NCI-H510A (cell line): ENCODE data around the gene VOPP1.

ENCODE experiments used
- DNase-seq: peaks from one replicate; lab custom pipeline; 2025; lab: John Stamatoyannopoulos, UW

VOPP1 gene

DNA sequence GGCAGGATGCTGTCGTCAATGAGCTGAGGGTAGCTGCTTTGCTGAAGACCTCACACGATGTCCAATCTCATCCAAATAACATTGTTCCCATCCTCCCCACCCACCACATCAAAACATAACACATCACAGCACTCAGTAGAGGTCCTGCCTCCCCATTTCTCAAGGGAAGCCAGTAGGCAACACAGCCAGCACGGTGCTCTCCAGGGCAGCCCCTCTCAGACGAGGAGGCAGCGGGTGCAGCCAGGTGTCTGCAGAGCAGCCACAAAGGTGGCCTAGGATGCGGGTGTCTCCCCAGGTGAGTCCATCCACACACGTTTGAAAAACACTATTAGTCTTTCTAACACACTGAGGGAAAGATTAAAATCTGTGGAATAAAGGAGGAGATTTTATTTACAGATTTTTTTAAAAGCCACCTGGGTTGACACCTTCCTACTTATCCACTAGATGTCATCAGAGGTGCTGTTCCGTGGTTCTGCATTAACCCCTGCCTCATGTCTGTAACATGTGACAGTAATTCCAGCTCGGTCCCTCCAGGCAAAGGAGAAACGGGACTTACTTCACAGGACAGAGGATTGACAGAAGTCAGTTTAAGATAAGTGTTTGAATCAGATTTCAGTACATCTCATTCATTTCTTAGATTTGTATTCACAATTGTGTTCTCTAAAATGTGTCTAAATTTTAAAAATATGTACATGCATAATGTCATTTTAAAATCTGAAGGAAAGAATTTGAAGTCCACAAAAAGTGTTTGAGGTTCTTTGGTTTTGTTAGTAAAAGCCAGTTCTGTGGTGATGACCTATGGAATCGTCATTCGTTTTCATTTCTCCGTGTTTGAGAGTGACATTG lies 139.1 kb downstream of the VOPP1 start:
- no peak for DNase-seq

DNA sequence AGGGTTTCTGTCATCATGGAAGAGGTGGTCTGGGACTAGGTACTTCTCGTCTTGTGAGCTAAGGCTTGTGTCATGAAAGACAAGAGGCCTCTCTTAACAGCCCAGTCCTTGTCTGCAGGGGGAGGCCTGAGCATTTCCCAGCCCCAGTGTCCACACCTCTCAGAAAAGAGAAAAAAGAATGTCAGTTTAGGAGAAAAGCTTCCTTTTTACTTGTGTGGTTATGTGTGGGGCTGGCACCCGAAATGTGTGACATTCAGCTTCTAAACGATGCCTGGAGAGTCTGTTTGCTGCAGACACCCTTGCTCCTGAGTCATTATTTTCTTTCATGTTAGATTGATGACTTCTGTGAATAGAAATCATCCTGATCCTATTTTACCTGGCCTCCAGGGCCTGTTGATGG lies 139.8 kb downstream of the VOPP1 start:
- DNase-seq = no peak

DNA sequence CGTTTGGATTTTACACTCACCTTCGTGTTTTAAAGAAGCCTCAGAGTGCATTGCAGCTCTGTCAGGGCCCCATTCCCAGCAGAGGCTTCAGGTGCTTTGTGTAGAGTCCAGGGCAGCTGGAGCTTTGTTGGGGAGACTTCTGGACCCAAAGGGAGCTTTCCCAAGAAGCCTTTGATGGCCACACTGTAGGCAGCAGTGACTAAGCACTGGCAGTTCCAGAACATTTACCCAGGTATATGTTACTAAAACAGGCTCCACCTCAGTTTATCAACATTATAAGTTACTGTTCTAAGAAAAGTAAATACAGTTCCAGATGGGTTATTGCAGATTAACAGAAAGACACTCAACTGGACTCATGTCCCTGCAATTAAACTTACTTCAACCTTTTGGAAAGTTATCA lies 140.4 kb downstream of the VOPP1 start:
- DNase-seq = no peak

DNA sequence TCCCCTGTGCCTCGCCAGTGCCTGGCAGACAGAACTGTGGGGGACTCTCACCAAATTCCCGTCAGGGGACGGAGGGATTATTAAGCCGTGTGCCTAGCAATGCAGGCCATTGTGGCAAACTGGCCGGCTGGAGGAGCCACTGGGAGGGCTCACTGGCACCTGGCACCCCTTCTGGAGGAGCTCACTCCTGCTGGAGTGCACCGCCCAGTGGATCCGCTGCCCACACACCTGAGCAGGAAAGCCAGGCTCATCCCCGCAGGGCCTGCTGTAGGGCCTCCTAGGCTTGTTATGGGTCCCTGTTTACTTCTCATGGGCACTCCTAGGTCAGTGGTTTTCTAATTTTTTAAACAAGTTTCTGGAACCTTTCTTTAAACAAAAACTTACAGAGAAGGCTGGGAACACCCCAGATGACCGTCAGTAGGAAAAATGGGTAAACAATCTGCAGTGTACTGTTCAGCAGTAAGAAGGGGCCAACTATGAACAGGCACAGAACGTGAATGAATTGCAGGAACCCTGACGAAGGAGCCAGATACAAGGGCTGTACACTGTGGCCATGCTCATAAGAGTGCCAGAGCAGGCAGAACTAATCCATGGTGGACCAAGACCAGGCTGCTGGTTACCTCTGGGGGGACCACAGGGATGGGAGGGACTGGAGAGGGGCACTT lies 142.3 kb downstream of the VOPP1 start:
- no peak for DNase-seq

DNA sequence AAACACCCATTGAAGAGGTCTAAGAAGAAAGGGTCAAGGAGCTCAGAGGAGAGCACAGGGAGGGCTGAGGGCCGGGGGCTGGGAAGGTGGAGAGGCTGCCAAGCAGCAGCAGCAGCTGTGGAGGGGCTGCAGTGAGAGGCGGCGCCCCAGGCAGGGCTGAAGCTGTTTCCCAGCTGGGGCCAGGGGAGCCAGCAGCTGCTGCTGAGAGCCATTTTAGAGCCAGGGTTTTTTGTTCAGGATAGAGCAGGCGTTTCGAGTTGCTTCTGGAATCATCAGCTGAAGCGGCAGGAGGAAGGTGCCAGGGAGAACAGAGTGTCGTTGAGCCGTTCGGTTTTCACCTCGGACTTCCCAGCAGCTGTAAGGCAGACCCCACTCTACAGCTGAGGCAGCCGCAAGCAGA lies 144.5 kb downstream of the VOPP1 start:
- DNase-seq = no peak

DNA sequence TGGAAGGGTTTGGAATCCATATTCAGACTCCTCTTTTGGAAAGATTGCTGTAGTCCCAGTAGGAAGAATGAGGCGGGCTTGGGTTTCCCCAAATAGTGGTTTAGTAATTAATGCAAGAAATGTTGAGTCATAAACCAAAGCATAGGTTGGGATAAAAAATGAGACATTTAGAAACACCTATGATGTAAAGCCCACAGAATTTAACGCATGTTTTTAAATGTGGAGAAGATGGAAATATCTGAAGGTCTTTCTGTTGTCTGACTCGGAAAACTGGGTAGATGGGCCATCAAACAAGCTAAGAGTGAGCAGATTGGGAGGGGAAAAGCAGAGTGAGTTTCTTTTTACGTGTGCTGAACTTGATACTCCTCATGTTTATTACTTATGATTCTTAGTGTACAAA lies 145.0 kb downstream of the VOPP1 start:
- DNase-seq = no peak

DNA sequence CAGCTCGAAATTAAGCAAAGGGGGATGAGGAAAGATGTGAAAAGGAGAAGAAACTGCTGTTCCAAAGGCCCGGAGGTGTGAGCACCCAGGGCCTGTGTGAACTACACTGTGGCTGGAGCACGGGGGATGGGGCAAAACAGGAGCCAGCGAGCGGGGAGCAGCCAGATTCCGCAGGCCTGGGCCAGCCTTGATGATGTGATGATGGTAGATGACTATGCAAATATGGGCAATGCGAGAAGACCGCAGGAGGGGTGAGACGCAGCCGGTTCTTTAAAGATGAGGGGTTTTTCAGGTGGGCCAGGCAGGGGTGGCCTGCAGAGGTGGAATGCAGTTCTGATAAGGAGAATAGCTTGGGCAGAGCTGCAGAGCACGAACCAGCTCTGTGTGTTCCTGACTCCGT lies 145.6 kb downstream of the VOPP1 start:
- no peak for DNase-seq

DNA sequence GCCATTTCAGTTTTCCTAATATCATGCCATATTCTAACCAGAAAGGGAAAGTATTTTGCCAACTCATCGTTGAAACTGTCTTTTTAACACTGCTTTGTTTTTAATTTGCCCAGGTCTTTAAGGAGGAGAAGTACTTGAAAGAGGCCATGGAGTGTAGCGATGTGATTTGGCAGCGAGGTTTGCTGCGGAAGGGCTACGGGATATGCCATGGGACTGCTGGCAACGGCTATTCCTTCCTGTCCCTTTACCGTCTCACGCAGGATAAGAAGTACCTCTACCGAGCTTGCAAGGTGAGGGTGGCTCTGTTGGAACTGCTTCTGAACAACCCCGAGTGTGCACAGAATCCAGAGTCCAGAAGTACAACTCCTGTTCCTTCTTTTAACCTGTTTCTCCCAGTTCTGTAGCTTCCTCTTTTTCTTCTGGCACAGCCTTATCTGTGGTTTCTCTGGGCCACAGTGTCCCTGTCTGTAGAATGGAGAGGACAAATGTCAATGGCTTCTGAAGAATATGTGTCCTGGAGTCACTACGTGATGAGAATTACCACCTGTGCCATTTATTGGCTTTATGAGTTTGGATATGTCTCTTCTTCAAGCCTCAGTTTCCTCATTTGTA lies 147.1 kb downstream of the VOPP1 start:
- no peak for DNase-seq

DNA sequence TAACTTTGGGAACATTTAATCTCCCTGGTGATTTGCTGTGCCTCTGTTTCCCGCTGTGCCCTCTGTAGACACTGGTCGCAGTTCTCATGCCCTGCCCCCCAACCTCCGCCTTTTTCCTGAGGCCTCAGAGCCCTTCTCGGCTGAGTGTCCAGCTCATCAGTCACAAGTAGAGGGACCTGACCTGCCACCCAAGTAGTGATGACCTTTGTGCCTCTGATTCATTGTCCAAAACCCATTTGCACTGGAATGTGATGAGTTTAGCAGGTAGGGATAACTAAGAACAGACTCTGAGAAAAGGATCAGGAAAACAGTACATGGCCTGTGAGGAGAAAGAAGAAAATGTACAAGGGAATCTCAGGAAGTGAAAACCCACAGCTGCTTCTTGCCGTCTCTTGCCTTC lies 148.4 kb downstream of the VOPP1 start:
- DNase-seq = no peak

DNA sequence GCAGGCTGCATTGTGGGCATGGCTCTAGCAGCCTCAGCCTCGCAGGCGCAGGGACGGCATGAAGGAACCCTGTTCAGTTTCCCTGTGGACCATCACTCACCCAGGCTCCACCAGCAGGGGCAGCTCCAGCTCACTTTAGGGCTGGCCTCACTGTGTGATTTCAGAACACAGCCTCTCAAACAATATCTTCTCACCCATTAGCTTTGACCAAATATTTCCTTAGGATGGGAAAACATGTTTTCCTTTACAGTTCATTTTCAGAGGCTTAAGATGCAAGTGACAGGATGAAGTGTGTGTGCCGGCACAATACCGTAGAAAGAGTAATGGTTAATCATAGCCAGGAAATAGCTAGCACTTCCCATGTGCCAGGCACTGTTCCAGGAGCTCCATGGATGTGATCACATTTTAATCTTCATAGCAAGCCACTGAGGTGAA lies 149.0 kb downstream of the VOPP1 start:
- no peak for DNase-seq
